Skin epidermis (tissue), 12 donors: ENCODE results near the gene FAM193B.

Experiments
- H3K27ac ChIP-seq, 21 experiments: fragments of 200-600 bp; sonication (generic) in 11 of 21; one replicate each; pipeline ENCODE4 v1.5.0; 2020; ENCODE audit warnings: mild to moderate bottlenecking in 3 of 21, inconsistent platforms in 2 of 21, moderate library complexity in 2 of 21
- H3K4me3 ChIP-seq, 7 experiments: fragments of 200-600 bp; sonication (generic) in 2 of 7; one replicate each; pipeline ENCODE4 v1.5.0; 2020; ENCODE audit warnings: inconsistent platforms in 2 of 7, mild to moderate bottlenecking in 2 of 7, moderate library complexity in 1 of 7

FAM193B gene

GRCh38 chr5:177478711-177479646 is 75.4 kb downstream of the FAM193B start:
- Histone ChIP-seq H3K27ac (peak overlapping the region in 11 of 21 experiments; percentile 1 to 62 (median 47)), H3K4me3 (no peak overlapping the region)

- H3K27ac ChIP-seq: peak overlapping the region in 5 of 21 experiments; percentile 3 to 57 (median 47)
Observed at GRCh38 chr5:177477701-177478477, 76.5 kb downstream of the FAM193B start.

GRCh38 chr5:177476531-177477233 is 77.7 kb downstream of the FAM193B start:
- H3K27ac ChIP-seq: no peak overlapping the region
- no peak overlapping the region for H3K4me3 ChIP-seq

More at GRCh38 chr5:177477701-177478477, 76.5 kb downstream of the FAM193B start:
- no peak overlapping the region for H3K4me3 ChIP-seq

GRCh38 chr5:177475563-177476427 is 78.6 kb downstream of the FAM193B start:
- H3K27ac ChIP-seq: no peak overlapping the region

GRCh38 chr5:177474846-177475562 is 79.4 kb downstream of the FAM193B start:
- Histone ChIP-seq H3K4me3 (no peak overlapping the region), H3K27ac (peak overlapping the region in 1 of 21 experiments; percentile 9)

More at GRCh38 chr5:177475563-177476427, 78.6 kb downstream of the FAM193B start:
- H3K4me3 ChIP-seq: no peak overlapping the region

GRCh38 chr5:177474002-177474476 is 80.3 kb downstream of the FAM193B start:
- peak overlapping the region in 4 of 21 experiments; percentile 9 to 90 (median 81) for H3K27ac ChIP-seq
- H3K4me3 ChIP-seq: peak overlapping the region in 3 of 7 experiments; percentile 64 to 73 (median 66)

GRCh38 chr5:177473443-177474001 is 80.8 kb downstream of the FAM193B start, which contains the start of gene DBN1:
Gene DBN1, minus strand, starts transcription at chr5:177473634. Its CDS starts 113 bp downstream, at chr5:177473521.
- H3K27ac ChIP-seq: peak within 1 kb of the TSS in 20 of 21 experiments; percentile 57 to 90 (median 79)
- peak within 1 kb of the TSS; percentile 63 to 73 (median 64) for H3K4me3 ChIP-seq

- Histone ChIP-seq H3K27ac (peak overlapping the region in 20 of 21 experiments; percentile 57 to 90 (median 79)), H3K4me3 (peak overlapping the region; percentile 63 to 73 (median 64))
Observed at GRCh38 chr5:177472460-177473442, 81.6 kb downstream of the FAM193B start.

- Histone ChIP-seq H3K27ac (peak overlapping the region in 11 of 21 experiments; percentile 57 to 90 (median 81)), H3K4me3 (peak overlapping the region; percentile 63 to 73 (median 64))
Observed at GRCh38 chr5:177471610-177472356, 82.6 kb downstream of the FAM193B start.

GRCh38 chr5:177470759-177471536 is 83.4 kb downstream of the FAM193B start:
- Histone ChIP-seq H3K4me3 (no peak overlapping the region), H3K27ac (peak overlapping the region in 6 of 21 experiments; percentile 7 to 90 (median 58))
